ENCODE measurements around the gene PTPRG. TPM values are rescaled to one million over a fixed set of nuclear protein-coding genes. Genes with fewer than 3 reads are reported as not detected.

The PTPRG gene
- total RNA-seq, 2 donors from 2014 or later = 26.0 to 26.3 TPM

- H3K9ac ChIP-seq (ENCODE audit: low read depth in 2 of 2, low read length in 2 of 2) = no peak overlapping the region
- TF ChIP-seq, protein P1, sequence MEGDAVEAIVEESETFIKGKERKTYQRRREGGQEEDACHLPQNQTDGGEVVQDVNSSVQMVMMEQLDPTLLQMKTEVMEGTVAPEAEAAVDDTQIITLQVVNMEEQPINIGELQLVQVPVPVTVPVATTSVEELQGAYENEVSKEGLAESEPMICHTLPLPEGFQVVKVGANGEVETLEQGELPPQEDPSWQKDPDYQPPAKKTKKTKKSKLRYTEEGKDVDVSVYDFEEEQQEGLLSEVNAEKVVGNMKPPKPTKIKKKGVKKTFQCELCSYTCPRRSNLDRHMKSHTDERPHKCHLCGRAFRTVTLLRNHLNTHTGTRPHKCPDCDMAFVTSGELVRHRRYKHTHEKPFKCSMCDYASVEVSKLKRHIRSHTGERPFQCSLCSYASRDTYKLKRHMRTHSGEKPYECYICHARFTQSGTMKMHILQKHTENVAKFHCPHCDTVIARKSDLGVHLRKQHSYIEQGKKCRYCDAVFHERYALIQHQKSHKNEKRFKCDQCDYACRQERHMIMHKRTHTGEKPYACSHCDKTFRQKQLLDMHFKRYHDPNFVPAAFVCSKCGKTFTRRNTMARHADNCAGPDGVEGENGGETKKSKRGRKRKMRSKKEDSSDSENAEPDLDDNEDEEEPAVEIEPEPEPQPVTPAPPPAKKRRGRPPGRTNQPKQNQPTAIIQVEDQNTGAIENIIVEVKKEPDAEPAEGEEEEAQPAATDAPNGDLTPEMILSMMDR (IDR thresholded peaks at IDR 0.05) = no peak
- intact Hi-C loops (cut with DNase I) = no loop called here
- H3K27me3 ChIP-seq = no peaks in the 10 kb centered on the region
- H3K4me3 ChIP-seq = no peak overlapping the region
- no peaks in the 10 kb centered on the region for H3K9me3 ChIP-seq
- no peaks in the 10 kb centered on the region for H3K4me1 ChIP-seq
- H3K36me3 ChIP-seq = no peaks in the 10 kb centered on the region
- DNase-seq = no peak
- H3K27ac ChIP-seq = no peak overlapping the region
These were observed 414.6 kb downstream of the PTPRG start for GRCh38 chr3:61975936-61976335.

- DNase-seq = no peak
- no peaks in the 10 kb centered on the region for H3K9me3 ChIP-seq
- H3K4me3 ChIP-seq = no peak overlapping the region
- no peaks in the 10 kb centered on the region for H3K27me3 ChIP-seq
- intact Hi-C loops (cut with DNase I) = no loop called here
- no peak overlapping the region for H3K9ac ChIP-seq (ENCODE audit: low read depth in 2 of 2, low read length in 2 of 2)
- TF ChIP-seq, protein P1 (IDR thresholded peaks at IDR 0.05) = no peak
- no peaks in the 10 kb centered on the region for H3K4me1 ChIP-seq
- H3K27ac ChIP-seq = no peak overlapping the region
- no peaks in the 10 kb centered on the region for H3K36me3 ChIP-seq
These were observed 417.4 kb downstream of the PTPRG start for GRCh38 chr3:61978460-61979419.

DNA sequence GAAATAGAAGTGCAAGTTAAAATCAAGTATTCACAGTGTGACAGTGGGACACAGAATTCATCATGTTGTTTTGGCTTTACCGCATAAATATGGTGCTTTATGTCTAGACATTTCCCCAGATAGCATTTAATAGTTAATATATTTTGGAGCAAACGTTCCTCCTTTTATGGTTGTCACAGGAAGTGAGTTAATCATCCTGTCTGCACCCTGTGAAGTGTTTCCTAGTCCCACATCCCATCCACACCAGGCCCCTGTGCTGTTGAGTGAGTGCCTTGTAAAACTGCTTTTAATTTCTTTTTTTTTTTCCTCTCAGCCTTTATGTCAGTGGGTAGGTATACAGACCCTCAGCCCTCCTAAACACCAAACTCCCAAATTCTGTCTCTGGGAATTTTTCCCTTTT, 418.3 kb downstream of the PTPRG start:
- Histone ChIP-seq H3K27ac (no peak overlapping the region), H3K4me1 (no peaks in the 10 kb centered on the region), H3K4me3 (no peak overlapping the region), H3K27me3 (no peaks in the 10 kb centered on the region), H3K9ac (ENCODE audit: low read depth in 2 of 2, low read length in 2 of 2) (no peak overlapping the region), H3K9me3 (no peaks in the 10 kb centered on the region), H3K36me3 (no peaks in the 10 kb centered on the region)
- DNase-seq = no peak
- intact Hi-C loops (cut with DNase I) = no loop called here
- TF ChIP-seq, protein P1 (IDR thresholded peaks at IDR 0.05) = no peak

DNA sequence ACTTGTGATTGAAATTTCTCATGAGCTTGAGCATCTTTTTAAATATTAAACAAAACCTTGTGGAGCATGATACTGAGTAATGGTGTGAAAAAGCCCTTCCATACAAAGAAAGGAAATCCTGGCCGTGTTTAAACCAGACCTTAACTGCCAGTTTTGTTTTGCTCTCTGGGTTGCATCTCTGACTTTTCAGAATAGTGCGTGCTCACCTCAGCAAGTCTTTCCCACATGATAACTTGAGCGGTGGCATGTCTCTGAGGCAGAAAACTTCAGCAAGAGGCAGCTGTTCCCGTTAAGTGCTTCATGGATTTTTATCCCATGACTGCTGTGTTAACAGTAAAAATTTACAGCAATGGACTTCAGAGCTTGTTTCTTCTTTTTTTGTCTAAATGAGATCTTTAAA, 418.7 kb downstream of the PTPRG start:
- Histone ChIP-seq H3K4me1 (no peaks in the 10 kb centered on the region), H3K27me3 (no peaks in the 10 kb centered on the region), H3K9ac (ENCODE audit: low read depth in 2 of 2, low read length in 2 of 2) (no peak overlapping the region), H3K9me3 (no peaks in the 10 kb centered on the region), H3K27ac (no peak overlapping the region), H3K4me3 (no peak overlapping the region), H3K36me3 (no peaks in the 10 kb centered on the region)
- DNase-seq = no peak
- intact Hi-C loops (cut with DNase I) = no loop called here
- TF ChIP-seq, protein P1 (IDR thresholded peaks at IDR 0.05) = no peak

DNA sequence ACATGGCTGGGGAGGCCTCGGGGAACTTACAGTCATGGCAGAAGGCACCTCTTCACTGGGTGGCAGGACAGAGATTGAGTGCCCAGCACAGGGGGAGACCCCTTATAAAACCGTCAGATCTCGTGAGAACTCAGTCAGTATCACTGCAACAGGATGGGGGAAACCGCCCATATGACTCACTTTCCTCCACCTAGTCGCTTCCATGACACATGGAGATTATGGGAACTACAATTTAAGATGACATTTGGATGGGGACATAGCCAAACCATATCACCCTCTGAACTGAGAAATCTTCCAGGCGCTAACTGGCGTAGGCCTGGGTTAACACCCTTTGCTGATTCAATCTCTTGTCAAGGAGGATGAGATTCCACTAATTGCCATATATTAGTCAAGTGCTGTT, 419.7 kb downstream of the PTPRG start:
- Histone ChIP-seq H3K9me3 (no peaks in the 10 kb centered on the region), H3K4me1 (no peaks in the 10 kb centered on the region), H3K4me3 (no peak overlapping the region), H3K27ac (no peak overlapping the region), H3K9ac (ENCODE audit: low read depth in 2 of 2, low read length in 2 of 2) (no peak overlapping the region), H3K36me3 (no peaks in the 10 kb centered on the region), H3K27me3 (no peaks in the 10 kb centered on the region)
- TF ChIP-seq, protein P1 (IDR thresholded peaks at IDR 0.05) = no peak
- no peak for DNase-seq
- intact Hi-C loops (cut with DNase I) = no loop called here
